ENCODE measurements around the gene PURB. TPM values are rescaled to one million over a fixed set of nuclear protein-coding genes. Genes with fewer than 3 reads are reported as not detected.
"Not testable (repeated sequence)": the region's sequence is repeated elsewhere in the genome, so short reads cannot be mapped to it uniquely, and the experiment has no call there.

The PURB gene
- total RNA-seq, 1 donor from 2014 or later, result 35.6 TPM

GRCh38 chr7:44891791-44892190, 6.5 kb upstream of the PURB start:
- DNase-seq (ENCODE audit: low read depth), result no peak

GRCh38 chr7:44891372-44891771, 6.0 kb upstream of the PURB start:
- no peak for DNase-seq (ENCODE audit: low read depth)

- DNase-seq (ENCODE audit: low read depth), result no peak
Measured at GRCh38 chr7:44889086-44889781, 3.9 kb upstream of the PURB start.

GRCh38 chr7:44887293-44887692, 2.0 kb upstream of the PURB start:
- no peak for DNase-seq (ENCODE audit: low read depth)

- peak; percentile 8 for DNase-seq (ENCODE audit: low read depth)
Measured at GRCh38 chr7:44884621-44885393, 523 bp downstream of the PURB start.

- DNase-seq (ENCODE audit: low read depth), result no peak
Measured at GRCh38 chr7:44883961-44884620, 1.2 kb downstream of the PURB start.

- no peak for DNase-seq (ENCODE audit: low read depth)
Measured at GRCh38 chr7:44882899-44883298, 2.4 kb downstream of the PURB start.

GRCh38 chr7:44881610-44882009, 3.7 kb downstream of the PURB start:
- DNase-seq (ENCODE audit: low read depth), result peak; percentile 9

GRCh38 chr7:44881066-44881600, 4.2 kb downstream of the PURB start:
- no peak for DNase-seq (ENCODE audit: low read depth)

GRCh38 chr7:44880317-44881018, 4.9 kb downstream of the PURB start:
- DNase-seq (ENCODE audit: low read depth), result no peak

- DNase-seq (ENCODE audit: low read depth), result no peak
Measured at GRCh38 chr7:44876393-44876792, 8.9 kb downstream of the PURB start.

GRCh38 chr7:44875241-44875640, 10.1 kb downstream of the PURB start:
- no peak for DNase-seq (ENCODE audit: low read depth)

GRCh38 chr7:44872787-44873186, 12.5 kb downstream of the PURB start:
- no peak for DNase-seq (ENCODE audit: low read depth)

GRCh38 chr7:44871918-44872317, 13.4 kb downstream of the PURB start:
- DNase-seq (ENCODE audit: low read depth), result not testable (repeated sequence)

- not testable (repeated sequence) for DNase-seq (ENCODE audit: low read depth)
Measured at GRCh38 chr7:44870780-44871179, 14.6 kb downstream of the PURB start.

- DNase-seq (ENCODE audit: low read depth), result not testable (repeated sequence)
Measured at GRCh38 chr7:44870336-44870735, 15.0 kb downstream of the PURB start.

GRCh38 chr7:44867073-44867995, 18.0 kb downstream of the PURB start:
- peak; percentile 83 for DNase-seq (ENCODE audit: low read depth)

- DNase-seq (ENCODE audit: low read depth), result not testable (repeated sequence)
Measured at GRCh38 chr7:44861949-44862348, 23.4 kb downstream of the PURB start.

GRCh38 chr7:44858161-44858560, 27.2 kb downstream of the PURB start:
- DNase-seq (ENCODE audit: low read depth), result no peak

- DNase-seq (ENCODE audit: low read depth), result no peak
Measured at GRCh38 chr7:44854644-44855364, 30.5 kb downstream of the PURB start.

All from renal cortical epithelial cell (primary cell).